DMS53 (cell line): ENCODE results near the gene TYW3.

Source experiments
- DNase-seq: peaks from one replicate; lab custom pipeline; 2025; lab: John Stamatoyannopoulos, UW

TYW3 gene

DNA sequence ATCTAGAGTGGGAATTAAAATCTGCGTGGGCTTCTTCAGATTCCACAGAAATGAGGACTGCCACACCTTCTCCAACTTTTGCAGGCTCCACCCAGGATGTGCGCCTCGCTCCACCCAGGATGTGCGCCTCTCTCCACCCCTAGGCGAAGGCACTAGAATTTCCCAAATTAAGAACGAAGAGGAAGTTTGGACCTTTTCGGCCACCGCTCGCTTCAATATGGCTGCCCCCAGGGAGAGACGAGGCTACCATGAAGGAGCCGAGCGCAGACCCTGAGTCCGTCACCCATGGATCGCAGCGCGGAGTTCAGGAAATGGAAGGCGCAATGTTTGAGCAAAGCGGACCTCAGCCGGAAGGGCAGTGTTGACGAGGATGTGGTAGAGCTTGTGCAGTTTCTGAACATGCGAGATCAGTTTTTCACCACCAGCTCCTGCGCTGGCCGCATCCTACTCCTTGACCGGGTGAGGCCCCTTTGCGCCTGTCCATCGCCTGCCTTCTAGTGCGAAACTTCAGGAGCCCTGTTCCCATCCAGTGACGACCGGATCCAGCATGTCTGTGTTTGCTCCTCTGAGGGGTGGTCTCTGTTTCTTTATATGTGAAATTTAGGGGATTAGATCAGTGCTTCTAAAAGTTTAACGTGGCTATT, at the start of gene TYW3, which contains the start of gene CRYZ:
TYW3 (plus strand) TSS at position 193 of the 644 bp plus-strand sequence; CDS start at position 286, 93 bp downstream.
CRYZ (minus strand) TSS at position 91 of the 644 bp plus-strand sequence. CDS start 8,229 bp downstream, outside the sequence.
- peak; percentile 97 for DNase-seq

DNA sequence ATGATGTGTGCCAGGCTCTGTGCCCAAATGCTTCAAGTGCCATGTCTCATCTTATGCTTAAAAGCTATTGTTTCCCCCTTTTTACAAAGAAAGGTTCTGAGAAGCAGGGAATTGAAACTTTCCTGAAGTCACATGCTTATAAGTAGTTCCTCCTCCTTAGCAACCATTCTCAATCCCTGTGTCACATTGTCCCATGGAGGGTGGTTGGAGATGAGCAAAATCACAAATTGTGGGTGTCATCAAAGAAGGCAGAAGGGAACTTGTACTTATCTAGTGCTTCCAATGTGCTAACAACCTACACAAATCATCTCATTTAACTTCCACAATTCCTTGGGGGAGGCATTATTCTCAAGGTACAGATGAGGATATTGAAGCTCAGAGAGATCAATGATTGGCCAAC, 49.3 kb upstream of the TYW3 start:
- DNase-seq: no peak

- DNase-seq: no peak
These were observed 48.7 kb upstream of the TYW3 start for GRCh38 chr1:74684301-74684700.

GRCh38 chr1:74686928-74687327, 46.0 kb upstream of the TYW3 start:
- no peak for DNase-seq

- peak; percentile 82 for DNase-seq
These were observed 43.2 kb upstream of the TYW3 start for GRCh38 chr1:74689621-74690363.

DNA sequence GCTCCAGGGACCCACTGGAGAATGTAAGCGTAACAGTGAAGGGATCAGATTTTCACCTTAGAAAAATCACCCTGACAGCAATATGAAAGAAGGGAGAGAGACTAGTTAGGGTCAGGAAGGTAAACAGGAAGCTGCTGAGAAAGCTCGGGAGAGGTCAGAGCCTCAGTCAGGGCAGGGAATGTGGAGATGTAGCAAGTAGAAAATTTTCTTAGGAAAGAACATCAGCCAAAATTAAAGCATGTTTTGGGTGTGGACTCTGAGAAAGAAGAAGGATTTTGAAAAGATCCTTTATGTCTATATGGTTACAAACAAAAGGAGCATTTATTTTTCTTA, 42.6 kb upstream of the TYW3 start:
- DNase-seq: peak; percentile 75

GRCh38 chr1:74690909-74691308, 42.0 kb upstream of the TYW3 start:
- peak; percentile 51 for DNase-seq

DNA sequence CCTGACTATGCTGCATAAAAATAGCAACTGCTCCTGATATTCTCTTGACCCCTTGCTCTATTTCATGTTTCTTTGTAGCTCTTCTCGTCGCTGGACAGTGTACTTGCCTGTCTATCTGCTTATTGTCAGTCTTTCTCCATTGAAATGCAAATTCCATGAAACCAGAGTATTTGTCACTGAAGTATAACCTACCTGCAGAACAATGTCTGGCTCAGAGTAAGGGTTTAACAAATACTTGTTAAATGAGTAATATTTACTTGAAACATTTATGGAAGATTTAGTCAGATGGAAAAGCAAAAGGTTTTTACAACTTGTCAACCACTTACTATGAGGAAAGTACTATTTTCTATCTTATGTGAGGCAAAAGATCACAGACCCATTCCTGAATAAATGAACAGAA, 39.5 kb upstream of the TYW3 start:
- DNase-seq: peak; percentile 82

GRCh38 chr1:74697832-74698231, 35.1 kb upstream of the TYW3 start:
- no peak for DNase-seq

DNA sequence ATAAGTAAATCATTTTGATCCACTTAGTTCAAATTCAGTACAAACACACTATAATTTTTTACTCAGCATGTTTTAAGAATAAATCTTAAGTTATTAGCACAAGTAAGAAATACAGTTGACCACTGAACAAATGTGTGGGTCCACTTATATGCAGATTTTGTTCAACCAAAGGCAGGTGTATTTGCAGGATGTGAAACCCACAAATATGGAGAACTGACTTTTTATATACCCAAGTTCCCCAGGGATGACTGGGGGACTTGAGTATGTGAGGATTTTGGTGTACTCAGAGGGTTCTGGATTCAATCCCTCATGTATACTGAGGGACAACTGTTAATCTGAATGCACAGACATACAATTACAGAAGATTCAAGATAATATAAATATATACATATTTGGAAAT, 33.6 kb upstream of the TYW3 start:
- DNase-seq: no peak

DNA sequence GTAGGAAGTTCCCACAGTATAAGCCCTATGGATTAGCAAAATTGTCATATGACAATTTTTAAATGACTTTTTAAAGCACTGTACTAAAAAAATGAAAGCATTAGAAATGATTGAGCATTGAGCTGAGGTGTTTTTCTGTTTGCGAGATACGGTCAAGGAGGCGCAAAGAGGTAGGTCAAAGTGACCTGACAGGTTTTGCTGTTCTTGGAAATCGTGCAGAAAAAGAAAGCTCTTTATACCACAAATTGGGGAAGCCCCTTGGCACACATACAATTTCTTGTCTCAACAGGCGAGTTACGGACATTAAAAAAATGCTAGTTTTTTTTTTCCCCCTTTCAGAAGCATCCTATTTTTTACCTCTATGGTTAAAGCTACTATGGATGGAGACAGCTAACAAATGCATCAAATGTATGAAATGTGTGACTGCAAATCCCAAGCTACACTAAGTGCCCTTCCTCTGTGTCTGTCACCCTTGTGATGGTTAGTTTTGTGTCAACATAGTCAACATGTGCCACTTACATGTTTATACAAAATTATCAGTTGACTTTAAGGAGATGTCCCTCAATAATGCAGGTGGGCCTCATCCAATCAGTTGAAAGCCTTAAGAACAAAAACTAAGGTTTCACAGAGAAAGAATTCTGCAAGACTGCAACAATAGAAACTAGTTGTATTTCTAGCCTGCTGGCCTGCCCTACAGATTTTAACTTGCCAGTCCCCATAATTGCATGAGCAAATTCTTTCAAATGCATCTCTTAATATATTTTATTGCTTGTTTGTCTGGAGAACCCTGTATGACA, 29.4 kb upstream of the TYW3 start:
- DNase-seq: no peak

DNA sequence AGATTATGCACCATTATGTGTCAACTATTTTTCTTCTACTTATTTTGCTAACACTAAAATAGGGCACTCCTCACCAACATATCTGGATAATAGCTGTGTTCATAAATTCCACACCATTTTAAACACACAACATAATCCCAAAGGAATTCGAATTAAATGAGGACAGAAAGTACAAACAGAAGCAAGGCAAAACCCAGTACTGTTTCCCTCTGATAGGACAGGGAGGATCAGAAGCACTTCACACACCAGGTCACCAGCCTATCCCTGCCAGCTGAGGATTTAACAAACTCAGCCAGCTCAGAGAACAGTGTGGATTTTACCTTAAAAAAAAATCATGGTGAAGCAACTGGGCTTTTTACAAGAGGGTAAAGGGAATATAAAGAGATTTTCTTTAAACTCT, 20.1 kb upstream of the TYW3 start:
- no peak for DNase-seq

- no peak for DNase-seq
These were observed 19.1 kb upstream of the TYW3 start for GRCh38 chr1:74713849-74714248.

GRCh38 chr1:74714429-74715235, 18.3 kb upstream of the TYW3 start:
- no peak for DNase-seq

DNA sequence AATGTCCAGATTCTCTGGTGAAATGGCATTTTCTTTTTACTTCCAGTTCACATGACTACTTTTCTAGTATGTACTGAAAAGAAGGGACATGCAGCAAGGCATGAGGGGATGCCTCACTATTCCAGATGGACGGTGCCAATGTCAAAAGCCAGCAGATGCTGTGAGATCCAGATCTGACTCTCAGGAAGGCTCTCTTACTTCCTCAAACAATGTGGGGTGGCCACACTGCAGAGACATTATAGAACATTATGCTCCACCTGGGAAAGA, 17.8 kb upstream of the TYW3 start:
- no peak for DNase-seq

DNA sequence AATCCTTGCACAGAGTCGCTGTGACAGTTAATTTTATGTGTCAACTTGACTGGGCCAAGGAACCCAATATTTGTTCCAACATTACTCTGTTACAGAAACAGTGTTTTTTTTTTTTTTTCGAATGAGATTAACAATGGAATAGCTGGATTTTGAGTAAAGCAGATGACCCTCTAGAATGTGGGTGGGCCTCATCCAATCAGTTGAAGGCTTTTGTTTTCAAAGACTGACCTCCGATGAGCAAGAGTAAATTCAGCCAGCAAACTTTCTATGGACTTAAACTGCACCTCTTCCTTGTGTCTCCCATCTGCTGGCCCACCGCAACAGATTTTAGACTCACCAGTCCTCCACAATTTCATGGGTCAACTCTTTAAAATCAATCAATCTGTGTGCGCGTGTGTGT, 17.1 kb upstream of the TYW3 start:
- DNase-seq: no peak

DNA sequence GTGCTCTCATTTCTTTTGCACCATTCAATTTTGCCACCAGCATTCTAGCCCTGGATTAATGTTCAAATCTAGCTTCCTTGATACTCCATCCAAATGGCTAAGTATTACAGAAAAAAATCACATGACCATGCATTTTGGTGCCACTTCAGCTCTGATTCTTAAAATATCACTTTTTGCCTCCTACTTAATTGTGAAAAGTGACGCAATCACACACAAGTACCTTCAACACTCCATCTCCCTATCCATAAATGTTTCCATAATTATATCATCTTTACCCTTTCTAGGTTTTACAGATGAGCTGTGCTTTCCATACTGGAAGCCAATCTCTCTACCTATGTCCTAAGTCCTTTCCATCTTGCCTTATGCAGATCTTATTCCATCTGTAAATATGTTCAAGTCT, 16.1 kb upstream of the TYW3 start:
- DNase-seq: no peak

DNA sequence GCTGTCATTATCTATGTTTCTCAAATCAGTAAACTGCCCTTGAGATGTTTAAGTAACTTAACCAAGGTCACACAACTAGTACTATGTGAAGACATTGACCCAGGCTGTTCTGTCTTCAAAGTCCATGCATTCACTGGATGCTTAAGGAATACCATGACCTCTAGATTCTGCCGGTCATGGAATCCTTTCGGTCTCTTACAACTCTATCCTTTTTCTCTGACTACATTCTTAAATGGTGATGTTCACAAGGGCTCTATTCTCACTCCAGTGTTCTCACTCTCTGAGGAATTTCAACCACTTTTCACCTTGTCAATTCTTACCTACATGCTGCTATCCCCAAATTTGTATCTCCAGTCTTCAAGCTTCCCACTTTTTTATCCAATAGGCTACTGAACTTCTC, 15.3 kb upstream of the TYW3 start:
- no peak for DNase-seq

- peak; percentile 14 for DNase-seq
These were observed 6.9 kb upstream of the TYW3 start for GRCh38 chr1:74726063-74726462.

GRCh38 chr1:74728736-74729135, 4.2 kb upstream of the TYW3 start:
- DNase-seq: no peak

DNA sequence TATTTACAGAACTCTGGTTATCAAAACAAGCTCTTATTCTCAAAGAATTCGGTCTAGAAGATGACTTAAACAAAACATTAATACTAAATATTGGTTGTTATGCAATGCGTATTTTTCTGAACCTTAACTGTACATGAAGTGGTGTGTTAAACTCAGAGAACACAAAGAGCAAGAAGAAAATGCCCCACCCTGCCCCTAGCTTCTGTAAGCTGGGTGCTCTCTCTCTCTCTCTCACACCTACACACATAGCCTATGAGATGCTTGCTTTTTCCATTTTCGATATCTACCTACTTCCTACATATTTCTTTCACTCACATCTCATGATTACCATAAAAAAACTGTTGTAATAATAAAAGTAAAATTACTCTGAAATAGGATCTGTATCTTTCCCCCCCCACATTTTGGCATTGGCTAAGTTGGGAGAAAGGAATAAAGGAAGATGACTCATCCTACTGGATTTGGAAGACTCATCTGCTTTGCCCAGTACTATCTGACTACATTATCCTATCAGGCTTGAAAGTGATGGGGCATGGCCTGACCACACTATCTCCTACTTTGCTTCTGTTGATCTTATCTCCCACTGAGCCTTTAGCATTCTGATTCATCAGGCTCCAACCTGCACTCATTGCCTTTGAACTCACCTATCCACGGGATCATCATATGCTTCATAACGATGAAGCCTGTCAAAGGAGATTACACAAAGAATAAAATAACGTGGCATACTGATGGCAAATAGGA, 3.0 kb upstream of the TYW3 start:
- DNase-seq: peak; percentile 32
